ENCODE results near the gene SETD7. TPM values are rescaled to one million over a fixed set of nuclear protein-coding genes. Genes with fewer than 3 reads are reported as not detected.

Gene SETD7
- total and polyA plus RNA-seq, 2 of the 4 experiments (the other 2 are of a cell fraction): 17.0 to 46.6 TPM

- Histone ChIP-seq H2BK15ac (ENCODE audit: low read depth, low read length) (no peak overlapping the region), H2BK5ac (ENCODE audit: low read depth, low read length, poor library complexity, severe bottlenecking) (no peak overlapping the region), H4K91ac (ENCODE audit: insufficient read depth, low read depth, low read length) (no peak overlapping the region), H3K14ac (replicated peaks; ENCODE audit: low read depth, low read length) (no peak overlapping the region), H3K79me1 (ENCODE audit: low read depth in 1 of 2, low read length in 2 of 2) (peaks cover 3 to 4% of the 10 kb centered on the region in 2 experiments; a peak in 2 of 4 replicates), H3K9me3 (ENCODE audit: control insufficient read depth, insufficient read depth, low read length) (no peaks in the 10 kb centered on the region), H3K9ac (ENCODE audit: low read depth, low read length) (no peak overlapping the region), H3K9me1 (ENCODE audit: insufficient read depth, low read length) (peaks cover 2% of the 10 kb centered on the region; the same call in 1 of the 2 replicates), H3K56ac (ENCODE audit: extremely low read depth, insufficient read depth, low read length) (no peak overlapping the region), H4K5ac (ENCODE audit: low read depth, low read length) (no peak overlapping the region), H4K8ac (ENCODE audit: low read depth in 2 of 2, low read length in 2 of 2) (no peak overlapping the region), H2AK9ac (replicated peaks; ENCODE audit: low read depth, low read length, poor library complexity) (no peak overlapping the region), H4K20me1 (ENCODE audit: insufficient read depth, low read length) (peaks cover 5% of the 10 kb centered on the region; the same call in 1 of the 2 replicates), H3K4me2 (ENCODE audit: low read depth, low read length) (no peak overlapping the region), H3K4ac (ENCODE audit: low read depth, low read length) (no peak overlapping the region), H3K23ac (ENCODE audit: low read depth, low read length) (0 out of 2 replicates have a peak overlapping the region, but pooled peaks have one; percentile 8), H3K4me1 (ENCODE audit: control insufficient read depth, insufficient read depth, low read length) (peaks cover 2% of the 10 kb centered on the region), H3K18ac (ENCODE audit: low read depth, low read length) (no peak overlapping the region), H2BK20ac (ENCODE audit: low read depth, low read length) (no peak overlapping the region), H2BK120ac (ENCODE audit: low read depth, low read length) (no peak overlapping the region), H3K4me3 (ENCODE audit: insufficient read depth, low read depth, low read length) (no peak overlapping the region), H2AK5ac (ENCODE audit: low read depth, low read length) (peak overlapping the region; percentile 51; the same call in 1 of the 2 replicates), H3K36me3 (ENCODE audit: control insufficient read depth, insufficient read depth, low read length) (no peaks in the 10 kb centered on the region), H2AFZ (replicated peaks; ENCODE audit: low read length, poor library complexity) (no peak overlapping the region), H3K27me3 (ENCODE audit: control insufficient read depth, insufficient read depth, low read length) (peaks cover 20% of the 10 kb centered on the region), H3K27ac (ENCODE audit: insufficient read depth, low read length) (no peak overlapping the region)
- DNase-seq: no peak
- in situ Hi-C loops (cut with MboI; ENCODE audit: low sequenced_read_pairs): no loop called here
- TF ChIP-seq ELK1 (IDR thresholded peaks at IDR 0.05; ENCODE audit: borderline replicate concordance, low read depth, low read length): no peak
- TF ChIP-seq MAFK (IDR thresholded peaks at IDR 0.05; ENCODE audit: low read depth, low read length): no peak
- no peak for TF ChIP-seq MAZ (IDR thresholded peaks at IDR 0.05; ENCODE audit: borderline replicate concordance, low read depth, low read length)
- no peak for TF ChIP-seq CTCF (conservative IDR thresholded peaks at IDR 0.05; ENCODE audit: low read depth, low read length)
- TF ChIP-seq MXI1 (IDR thresholded peaks at IDR 0.05; ENCODE audit: borderline replicate concordance, low read depth, low read length): no peak
- TF ChIP-seq POLR2A (IDR thresholded peaks at IDR 0.05; ENCODE audit: low read depth, low read length): no peak
- TF ChIP-seq USF2 (IDR thresholded peaks at IDR 0.05; ENCODE audit: low read depth, low read length): no peak
- no peak for TF ChIP-seq CHD1 (IDR thresholded peaks at IDR 0.05; ENCODE audit: low read depth, low read length)
- WGBS, 2 experiments (ENCODE audit: extremely low coverage in 2 of 2, insufficient read length in 1 of 2): 43% methylated on average over 4 of the region's 5 CpGs; no CpG with 5 or more reads in 1 of the 2 experiments
- ChIA-PET POLR2A (ENCODE audit: unreplicated experiment) (no interaction called here), CTCF (no interaction called here)
- no TSS peak for BruUV-seq (replicated peaks)
- no peak for ATAC-seq (ENCODE audit: low read depth)
- intact Hi-C loops (cut with micrococcal nuclease): no loop called here
- dilution Hi-C loops (cut with HindIII; ENCODE audit: low sequenced_read_pairs, unreplicated experiment): no loop called here
Measured at GRCh38 chr4:139559089-139559479, 3.1 kb upstream of the SETD7 start.
